BJ (cell line): ENCODE measurements around the gene TAS2R38. TPM values are rescaled to one million over a fixed set of nuclear protein-coding genes. Genes with fewer than 3 reads are reported as not detected.

Experiments used
- CTCF ChIA-PET: fragments of 350-600 bp; formaldehyde crosslinking; extraction: SDS; loops from one replicate; lab custom pipeline; 2021; ENCODE audit warnings: antibody characterized with exemption, inconsistent platforms; lab: Yijun Ruan, JAX
- POLR2A ChIA-PET: fragments of 300-600 bp; sonication (Branson Sonifier 250); formaldehyde crosslinking; extraction: SDS; loops from one replicate; lab custom pipeline; 2021; ENCODE audit warnings: antibody characterized with exemption; lab: Charles Lee
- DNase-seq: peaks from one replicate; pipeline ENCODE4 v3.0.0-alpha.2; 2011; ENCODE audit warnings: low read depth
- H3K27me3 ChIP-seq: 2 replicates; pipeline ENCODE4 v1.6.0; 2011; ENCODE audit warnings: low read length; ENCODE audit not compliant: control insufficient read depth, insufficient read depth
- H3K36me3 ChIP-seq: 2 replicates; pipeline ENCODE4 v1.5.1; 2011; ENCODE audit warnings: low read length; ENCODE audit not compliant: control insufficient read depth, insufficient read depth
- H3K4me3 ChIP-seq: 2 replicates; pipeline ENCODE4 v1.5.1; 2011; ENCODE audit warnings: low read depth, mild to moderate bottlenecking, control low read depth, low read length
- polyA plus RNA-seq: library from polyadenylated mRNA; depleted of rRNA; stranded (reverse); fragments of >200 nt; gene quantifications from 2 replicates; pipeline ENCODE4 v1.2.3, GENCODE V29; 2011
- TF ChIP-seq, protein P1 (sequence below): IDR thresholded peaks from 2 replicates; pipeline ENCODE4 v1.5.1; 2011; ENCODE audit warnings: low read depth, mild to moderate bottlenecking, control low read depth, inconsistent platforms, low read length, moderate library complexity; ENCODE audit not compliant: insufficient read depth

TAS2R38 gene
- polyA plus RNA-seq, 1 experiment, result not detected

GRCh38 chr7:141954334-141954733 is 19.2 kb downstream of the TAS2R38 start:
- CTCF ChIA-PET, result no interaction called here

DNA sequence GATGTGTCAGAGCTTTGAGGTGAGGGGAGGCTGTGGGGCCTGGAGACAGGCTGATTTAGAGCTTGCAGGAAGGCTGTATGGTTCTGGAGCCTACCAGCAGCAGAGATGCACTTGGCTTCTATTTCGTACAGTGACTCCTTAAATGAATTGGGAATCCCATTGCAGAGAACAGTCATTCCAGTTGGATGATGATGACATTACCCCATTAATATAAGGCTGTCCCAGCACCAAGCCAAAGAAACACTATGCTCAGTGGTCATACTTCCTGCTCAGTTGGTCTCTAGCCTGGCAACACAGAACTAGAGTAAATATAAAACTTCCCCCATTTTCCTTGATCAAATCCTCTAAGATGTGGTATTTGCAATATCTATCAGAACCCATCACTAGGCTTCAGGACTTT is 21.1 kb downstream of the TAS2R38 start:
- CTCF ChIA-PET, result no interaction called here
- POLR2A ChIA-PET, result no interaction called here
- Histone ChIP-seq H3K36me3 (no peaks in the 10 kb centered on the region), H3K4me3 (no peak overlapping the region), H3K27me3 (no peaks in the 10 kb centered on the region)
- no peak for DNase-seq
- TF ChIP-seq, protein P1, sequence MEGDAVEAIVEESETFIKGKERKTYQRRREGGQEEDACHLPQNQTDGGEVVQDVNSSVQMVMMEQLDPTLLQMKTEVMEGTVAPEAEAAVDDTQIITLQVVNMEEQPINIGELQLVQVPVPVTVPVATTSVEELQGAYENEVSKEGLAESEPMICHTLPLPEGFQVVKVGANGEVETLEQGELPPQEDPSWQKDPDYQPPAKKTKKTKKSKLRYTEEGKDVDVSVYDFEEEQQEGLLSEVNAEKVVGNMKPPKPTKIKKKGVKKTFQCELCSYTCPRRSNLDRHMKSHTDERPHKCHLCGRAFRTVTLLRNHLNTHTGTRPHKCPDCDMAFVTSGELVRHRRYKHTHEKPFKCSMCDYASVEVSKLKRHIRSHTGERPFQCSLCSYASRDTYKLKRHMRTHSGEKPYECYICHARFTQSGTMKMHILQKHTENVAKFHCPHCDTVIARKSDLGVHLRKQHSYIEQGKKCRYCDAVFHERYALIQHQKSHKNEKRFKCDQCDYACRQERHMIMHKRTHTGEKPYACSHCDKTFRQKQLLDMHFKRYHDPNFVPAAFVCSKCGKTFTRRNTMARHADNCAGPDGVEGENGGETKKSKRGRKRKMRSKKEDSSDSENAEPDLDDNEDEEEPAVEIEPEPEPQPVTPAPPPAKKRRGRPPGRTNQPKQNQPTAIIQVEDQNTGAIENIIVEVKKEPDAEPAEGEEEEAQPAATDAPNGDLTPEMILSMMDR, result no peak

More at GRCh38 chr7:141954334-141954733, 19.2 kb downstream of the TAS2R38 start:
- DNase-seq, result no peak
- Histone ChIP-seq H3K4me3 (no peak overlapping the region), H3K36me3 (no peaks in the 10 kb centered on the region), H3K27me3 (no peaks in the 10 kb centered on the region)
- POLR2A ChIA-PET, result no interaction called here
- TF ChIP-seq, protein P1, result no peak

DNA sequence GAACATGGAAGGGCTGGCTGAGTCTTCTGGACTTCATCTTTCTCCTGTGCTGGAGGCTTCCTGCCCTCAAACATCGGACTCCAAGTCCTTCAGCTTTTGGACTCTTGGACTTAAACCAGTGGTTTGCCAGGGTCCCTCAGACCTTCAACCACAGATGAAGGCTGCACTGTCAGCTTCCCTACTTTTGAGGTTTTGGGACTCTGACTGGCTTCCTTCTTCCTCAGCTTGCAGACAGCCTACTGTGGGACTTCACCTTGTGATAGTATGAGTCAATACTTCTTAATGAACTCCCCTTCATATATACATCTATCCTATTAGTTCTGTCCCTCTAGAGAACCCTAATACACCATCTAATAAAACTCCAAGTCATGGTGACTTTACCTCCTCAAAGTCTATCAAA is 22.8 kb downstream of the TAS2R38 start:
- no peak for DNase-seq
- TF ChIP-seq, protein P1, result no peak
- CTCF ChIA-PET, result no interaction called here
- no peaks in the 10 kb centered on the region for H3K27me3 ChIP-seq
- POLR2A ChIA-PET, result no interaction called here
- no peaks in the 10 kb centered on the region for H3K36me3 ChIP-seq
- H3K4me3 ChIP-seq, result no peak overlapping the region

GRCh38 chr7:141949911-141950310 is 23.7 kb downstream of the TAS2R38 start:
- TF ChIP-seq, protein P1, result no peak
- Histone ChIP-seq H3K27me3 (no peaks in the 10 kb centered on the region), H3K36me3 (no peaks in the 10 kb centered on the region), H3K4me3 (no peak overlapping the region)
- no peak for DNase-seq
- CTCF ChIA-PET, result no interaction called here
- POLR2A ChIA-PET, result no interaction called here

DNA sequence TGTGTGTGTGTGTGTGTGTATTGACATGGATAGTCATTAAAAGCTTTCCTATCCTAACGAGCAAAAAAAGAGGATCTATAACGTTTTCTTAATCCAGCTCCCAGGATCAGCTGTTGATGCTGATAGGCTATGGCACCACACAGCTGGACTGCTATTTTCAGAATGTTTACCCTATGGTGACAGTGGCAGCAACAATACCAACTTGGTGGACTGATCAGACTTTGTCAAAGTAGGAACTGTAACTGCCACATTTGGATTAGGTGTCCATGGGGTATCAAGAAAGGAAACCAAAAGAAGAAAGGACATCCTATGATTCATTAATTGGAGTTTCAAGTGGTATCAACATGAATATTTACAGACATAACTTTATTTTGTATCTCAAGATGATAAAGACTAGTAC is 24.1 kb downstream of the TAS2R38 start:
- H3K4me3 ChIP-seq, result no peak overlapping the region
- CTCF ChIA-PET, result no interaction called here
- DNase-seq, result no peak
- no peaks in the 10 kb centered on the region for H3K27me3 ChIP-seq
- no peaks in the 10 kb centered on the region for H3K36me3 ChIP-seq
- TF ChIP-seq, protein P1, result no peak
- POLR2A ChIA-PET, result no interaction called here
